ENCODE measurements around the gene CCDC149. TPM values are rescaled to one million over a fixed set of nuclear protein-coding genes. Genes with fewer than 3 reads are reported as not detected.

The CCDC149 gene
- total RNA-seq, 1 experiment from 2014 or later, result 0.95 TPM

DNA sequence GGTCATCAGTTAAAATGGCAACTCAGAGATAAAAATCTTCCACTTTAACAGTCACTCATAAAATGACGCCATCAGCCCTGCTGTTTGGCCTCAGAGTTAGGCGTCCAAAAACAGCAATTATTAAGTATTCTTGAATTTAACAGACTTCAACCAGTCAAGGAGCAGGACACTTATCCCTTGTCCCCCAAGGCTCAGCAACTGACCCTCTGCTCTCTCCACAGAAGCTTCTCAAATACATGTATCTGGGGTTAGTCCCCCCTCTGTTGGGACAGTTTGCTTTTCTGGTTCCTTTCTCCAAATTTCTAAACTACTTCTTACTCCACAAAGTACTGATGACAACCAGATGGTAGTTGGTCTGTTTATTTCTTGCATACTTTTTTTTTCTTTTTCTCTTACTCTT lies 63.1 kb downstream of the CCDC149 start:
- H3K36me3 Mint-ChIP-seq (ENCODE audit: insufficient read depth, unreplicated experiment), result no peaks in the 10 kb centered on the region
- CTCF ChIA-PET, result no interaction called here
- intact Hi-C loops (cut with micrococcal nuclease; ENCODE audit: unreplicated experiment), result no loop called here
- H3K4me1 Mint-ChIP-seq (ENCODE audit: low read depth, unreplicated experiment), result no peaks in the 10 kb centered on the region
- Histone ChIP-seq H3K4me3 (ENCODE audit: low read depth, low read length) (no peak overlapping the region), H3K36me3 (ENCODE audit: control insufficient read depth, insufficient read depth, low read length) (no peaks in the 10 kb centered on the region), H3K9me3 (no peaks in the 10 kb centered on the region), H3K4me1 (no peaks in the 10 kb centered on the region), H3K27me3 (replicated peaks; ENCODE audit: control insufficient read depth, insufficient read depth, low read length) (no peaks in the 10 kb centered on the region)
- TF ChIP-seq, protein P1, sequence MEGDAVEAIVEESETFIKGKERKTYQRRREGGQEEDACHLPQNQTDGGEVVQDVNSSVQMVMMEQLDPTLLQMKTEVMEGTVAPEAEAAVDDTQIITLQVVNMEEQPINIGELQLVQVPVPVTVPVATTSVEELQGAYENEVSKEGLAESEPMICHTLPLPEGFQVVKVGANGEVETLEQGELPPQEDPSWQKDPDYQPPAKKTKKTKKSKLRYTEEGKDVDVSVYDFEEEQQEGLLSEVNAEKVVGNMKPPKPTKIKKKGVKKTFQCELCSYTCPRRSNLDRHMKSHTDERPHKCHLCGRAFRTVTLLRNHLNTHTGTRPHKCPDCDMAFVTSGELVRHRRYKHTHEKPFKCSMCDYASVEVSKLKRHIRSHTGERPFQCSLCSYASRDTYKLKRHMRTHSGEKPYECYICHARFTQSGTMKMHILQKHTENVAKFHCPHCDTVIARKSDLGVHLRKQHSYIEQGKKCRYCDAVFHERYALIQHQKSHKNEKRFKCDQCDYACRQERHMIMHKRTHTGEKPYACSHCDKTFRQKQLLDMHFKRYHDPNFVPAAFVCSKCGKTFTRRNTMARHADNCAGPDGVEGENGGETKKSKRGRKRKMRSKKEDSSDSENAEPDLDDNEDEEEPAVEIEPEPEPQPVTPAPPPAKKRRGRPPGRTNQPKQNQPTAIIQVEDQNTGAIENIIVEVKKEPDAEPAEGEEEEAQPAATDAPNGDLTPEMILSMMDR (IDR thresholded peaks at IDR 0.05; ENCODE audit: insufficient read depth in 1 of 2, low read depth in 1 of 2, low read length in 1 of 2, severe bottlenecking in 1 of 2, unreplicated experiment in 1 of 2), result no peak
- POLR2A ChIA-PET, result no interaction called here
- no TSS peak for BruUV-seq (replicated peaks)
- no peak overlapping the region for H3K4me3 Mint-ChIP-seq (ENCODE audit: unreplicated experiment)
- H3K27me3 Mint-ChIP-seq (ENCODE audit: insufficient read depth, unreplicated experiment), result peaks cover 20% of the 10 kb centered on the region
- H3K27ac Mint-ChIP-seq (ENCODE audit: unreplicated experiment), result no peak overlapping the region
- no peaks in the 10 kb centered on the region for H3K9me3 Mint-ChIP-seq (ENCODE audit: unreplicated experiment)
- DNase-seq, result no peak

DNA sequence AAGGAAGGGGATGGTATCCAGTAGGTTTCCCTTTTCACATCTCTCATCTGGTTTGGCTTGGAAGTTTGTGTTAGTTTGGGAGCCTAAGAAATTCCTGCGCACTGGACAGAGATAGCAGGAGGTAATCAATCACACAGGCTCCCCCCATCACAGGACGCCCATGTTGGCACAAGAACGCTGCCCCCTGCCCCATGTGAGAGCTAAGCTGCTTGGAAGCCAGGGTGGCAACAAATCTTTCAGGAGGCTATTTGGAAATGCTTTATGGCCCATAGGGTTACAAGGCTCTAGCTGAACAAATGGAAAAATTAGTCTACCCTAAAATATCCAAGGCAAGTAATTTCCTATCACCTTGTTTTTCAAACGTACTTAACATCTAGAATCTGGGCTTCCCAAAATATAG lies 63.5 kb downstream of the CCDC149 start:
- POLR2A ChIA-PET, result no interaction called here
- intact Hi-C loops (cut with micrococcal nuclease; ENCODE audit: unreplicated experiment), result no loop called here
- CTCF ChIA-PET, result no interaction called here
- Histone ChIP-seq H3K27me3 (replicated peaks; ENCODE audit: control insufficient read depth, insufficient read depth, low read length) (no peaks in the 10 kb centered on the region), H3K9me3 (no peaks in the 10 kb centered on the region), H3K4me1 (no peaks in the 10 kb centered on the region), H3K36me3 (ENCODE audit: control insufficient read depth, insufficient read depth, low read length) (no peaks in the 10 kb centered on the region), H3K4me3 (ENCODE audit: low read depth, low read length) (no peak overlapping the region)
- H3K4me3 Mint-ChIP-seq (ENCODE audit: unreplicated experiment), result no peak overlapping the region
- DNase-seq, result no peak
- BruUV-seq (replicated peaks), result no TSS peak
- H3K27ac Mint-ChIP-seq (ENCODE audit: unreplicated experiment), result no peak overlapping the region
- H3K9me3 Mint-ChIP-seq (ENCODE audit: unreplicated experiment), result no peaks in the 10 kb centered on the region
- H3K36me3 Mint-ChIP-seq (ENCODE audit: insufficient read depth, unreplicated experiment), result no peaks in the 10 kb centered on the region
- H3K4me1 Mint-ChIP-seq (ENCODE audit: low read depth, unreplicated experiment), result no peaks in the 10 kb centered on the region
- peaks cover 19% of the 10 kb centered on the region for H3K27me3 Mint-ChIP-seq (ENCODE audit: insufficient read depth, unreplicated experiment)
- TF ChIP-seq, protein P1 (IDR thresholded peaks at IDR 0.05; ENCODE audit: insufficient read depth in 1 of 2, low read depth in 1 of 2, low read length in 1 of 2, severe bottlenecking in 1 of 2, unreplicated experiment in 1 of 2), result no peak

DNA sequence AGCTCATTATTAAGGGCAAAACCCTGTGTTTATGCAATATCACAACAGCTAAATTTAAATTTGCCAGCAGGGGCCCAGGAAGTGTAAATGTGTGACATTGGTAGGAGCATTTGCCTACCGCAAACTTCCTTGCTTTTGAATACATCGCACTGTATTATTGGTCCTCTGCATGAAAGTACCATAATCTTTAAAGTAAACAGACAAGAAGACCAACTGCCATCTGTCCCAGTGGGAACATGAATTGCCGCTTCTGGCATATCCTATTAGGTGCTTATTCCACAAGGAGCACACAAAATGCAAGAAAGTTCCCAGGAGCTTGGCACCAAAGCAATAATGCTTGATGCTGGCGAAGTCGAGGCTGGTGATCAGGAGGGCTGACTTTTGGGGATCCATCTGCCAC lies 66.1 kb downstream of the CCDC149 start:
- H3K4me1 ChIP-seq, result no peaks in the 10 kb centered on the region
- no peaks in the 10 kb centered on the region for H3K4me1 Mint-ChIP-seq (ENCODE audit: low read depth, unreplicated experiment)
- no peak overlapping the region for H3K27ac Mint-ChIP-seq (ENCODE audit: unreplicated experiment)
- no peak for DNase-seq
- H3K9me3 ChIP-seq, result no peaks in the 10 kb centered on the region
- ChIA-PET POLR2A (no interaction called here), CTCF (no interaction called here)
- intact Hi-C loops (cut with micrococcal nuclease; ENCODE audit: unreplicated experiment), result no loop called here
- H3K4me3 Mint-ChIP-seq (ENCODE audit: unreplicated experiment), result no peak overlapping the region
- no peaks in the 10 kb centered on the region for H3K36me3 ChIP-seq (ENCODE audit: control insufficient read depth, insufficient read depth, low read length)
- TF ChIP-seq, protein P1 (IDR thresholded peaks at IDR 0.05; ENCODE audit: insufficient read depth in 1 of 2, low read depth in 1 of 2, low read length in 1 of 2, severe bottlenecking in 1 of 2, unreplicated experiment in 1 of 2), result no peak
- no peaks in the 10 kb centered on the region for H3K36me3 Mint-ChIP-seq (ENCODE audit: insufficient read depth, unreplicated experiment)
- no peaks in the 10 kb centered on the region for H3K27me3 ChIP-seq (replicated peaks; ENCODE audit: control insufficient read depth, insufficient read depth, low read length)
- peaks cover 6% of the 10 kb centered on the region for H3K27me3 Mint-ChIP-seq (ENCODE audit: insufficient read depth, unreplicated experiment)
- H3K9me3 Mint-ChIP-seq (ENCODE audit: unreplicated experiment), result no peaks in the 10 kb centered on the region
- no TSS peak for BruUV-seq (replicated peaks)
- H3K4me3 ChIP-seq (ENCODE audit: low read depth, low read length), result no peak overlapping the region
